ENCODE results near the gene IREB2. TPM values are rescaled to one million over a fixed set of nuclear protein-coding genes. Genes with fewer than 3 reads are reported as not detected.

IREB2 gene
- total RNA-seq, 2 experiments from 2014 or later = 27.1 to 77.6 TPM

- TF ChIP-seq EZH2phosphoT487 (IDR thresholded peaks at IDR 0.05; ENCODE audit: borderline replicate concordance, low read depth, low read length) (no peak), CTCF (conservative IDR thresholded peaks at IDR 0.05; ENCODE audit: low read length) (no peak)
- CTCF ChIA-PET (ENCODE audit: unreplicated experiment) = interaction anchor here (0.5 to 0.6 kb wide), 2 partner anchors 130 to 201 kb away, joined by 3 to 4 read pairs; no protein-coding TSS in a partner anchor
- no TSS peak for BruUV-seq (replicated peaks)
Observed at GRCh38 chr15:78540141-78540870, 102.3 kb downstream of the IREB2 start, which contains the start of gene PSMA4. Gene PSMA4, plus strand, starts transcription at chr15:78540444. Its CDS starts 1,484 bp downstream, at chr15:78541928.

DNA sequence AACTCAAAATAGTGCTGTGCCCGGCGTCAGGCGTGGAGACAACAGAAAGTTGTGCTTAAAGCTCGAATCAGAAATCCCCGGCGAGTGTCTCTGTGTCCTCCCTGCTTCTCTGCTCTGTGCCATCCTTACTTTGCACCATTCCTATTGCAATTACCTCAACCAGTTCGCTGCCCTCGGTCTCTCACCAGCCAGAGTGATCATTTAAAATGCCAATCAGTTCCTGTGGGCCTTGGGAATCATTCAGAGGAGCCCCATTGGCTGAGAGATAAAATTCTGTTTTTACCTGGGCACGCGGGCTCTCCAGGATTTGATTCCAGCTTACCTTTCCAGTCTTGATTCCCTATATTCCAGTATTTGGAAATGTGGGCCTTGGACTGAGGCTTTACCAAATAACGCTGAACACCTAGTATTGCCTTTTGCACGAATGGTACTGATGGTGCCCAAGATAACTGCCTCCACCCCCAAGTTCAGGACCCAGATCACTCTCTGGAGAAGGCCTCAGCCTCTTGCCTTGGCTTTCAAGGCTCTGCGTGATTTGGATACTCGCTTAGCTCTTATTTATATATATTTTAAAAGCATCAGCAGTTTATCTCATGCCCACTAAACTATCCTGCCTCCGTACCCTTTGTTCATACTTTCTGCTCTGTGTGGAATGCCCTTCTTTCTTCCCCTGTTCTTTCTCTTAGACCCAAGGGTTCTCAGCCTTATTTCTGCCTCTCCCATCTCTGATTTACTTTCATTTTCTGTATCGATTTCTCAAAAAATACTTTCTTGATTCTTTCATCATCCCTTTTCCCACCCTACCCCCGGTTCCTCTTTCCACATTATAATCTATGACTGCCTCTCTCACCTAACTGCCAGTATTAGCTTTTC is 103.1 kb downstream of the IREB2 start:
- peaks cover 44% of the 10 kb centered on the region for H3K36me3 ChIP-seq (ENCODE audit: insufficient read depth, low read length)
- no TSS peak for BruUV-seq (replicated peaks)
- peaks cover 32% of the 10 kb centered on the region for H3K79me2 ChIP-seq (ENCODE audit: insufficient read depth, low read depth, low read length)
- no peaks in the 10 kb centered on the region for H3K9me2 ChIP-seq (ENCODE audit: insufficient read depth, low read length)
- peak overlapping the region; percentile 93 for H3K4me2 ChIP-seq (ENCODE audit: low read length)
- H3K4me1 ChIP-seq (ENCODE audit: insufficient read depth, low read length, poor library complexity, severe bottlenecking) = peaks cover 17% of the 10 kb centered on the region
- TF ChIP-seq EZH2phosphoT487 (IDR thresholded peaks at IDR 0.05; ENCODE audit: borderline replicate concordance, low read depth, low read length) (no peak), CTCF (conservative IDR thresholded peaks at IDR 0.05; ENCODE audit: low read length) (no peak)
- intact Hi-C loops (cut with micrococcal nuclease; ENCODE audit: unreplicated experiment) = loop anchor here (2.0 kb wide), 1 partner anchor 24 kb away; the partner anchor contains the start of gene CHRNA5
- H3K9me3 ChIP-seq (ENCODE audit: low read length) = no peaks in the 10 kb centered on the region
- peak; percentile 11 for DNase-seq (ENCODE audit: low spot score)
- peaks cover 14% of the 10 kb centered on the region; the same call in 1 of the 2 replicates for H4K20me1 ChIP-seq (ENCODE audit: insufficient read depth, low read length)
- H3K27ac ChIP-seq (ENCODE audit: low read depth, low read length, poor library complexity, severe bottlenecking) = peak overlapping the region; percentile 53
- CTCF ChIA-PET (ENCODE audit: unreplicated experiment) = interaction anchor here (0.6 kb wide), 1 partner anchor 202 kb away, joined by 4 read pairs; no protein-coding TSS in a partner anchor
- POLR2A ChIA-PET = interaction anchor here (1.0 to 2.2 kb wide), 8 partner anchors 11 to 336 kb away, joined by 3 to 13 read pairs (median 4); partner anchors contain the start of gene SKIC8
- H2AFZ ChIP-seq (ENCODE audit: low read length) = peak overlapping the region; percentile 99
- peak overlapping the region; percentile 80 for H3K4me3 ChIP-seq (ENCODE audit: low read depth, low read length, poor library complexity, severe bottlenecking)

More at GRCh38 chr15:78540141-78540870, 102.3 kb downstream of the IREB2 start, which contains the start of gene PSMA4:
- H3K36me3 ChIP-seq (ENCODE audit: insufficient read depth, low read length) = peaks cover 36% of the 10 kb centered on the region
- peak within 1 kb of the TSS; percentile 53 for H3K27ac ChIP-seq (ENCODE audit: low read depth, low read length, poor library complexity, severe bottlenecking)
- peaks cover 32% of the 10 kb centered on the region for H3K79me2 ChIP-seq (ENCODE audit: insufficient read depth, low read depth, low read length)
- POLR2A ChIA-PET = interaction anchor here (0.6 to 2.2 kb wide), 15 partner anchors 10 to 337 kb away, joined by 3 to 13 read pairs (median 4); partner anchors contain the start of gene CHRNA5
- no peaks in the 10 kb centered on the region for H3K9me3 ChIP-seq (ENCODE audit: low read length)
- peak within 1 kb of the TSS; percentile 99 for H2AFZ ChIP-seq (ENCODE audit: low read length)
- peaks cover 14% of the 10 kb centered on the region; the same call in 1 of the 2 replicates for H4K20me1 ChIP-seq (ENCODE audit: insufficient read depth, low read length)
- intact Hi-C loops (cut with micrococcal nuclease; ENCODE audit: unreplicated experiment) = loop anchor here (2.0 kb wide), 1 partner anchor 24 kb away; the partner anchor contains the start of gene CHRNA5
- peak within 1 kb of the TSS; percentile 93 for H3K4me2 ChIP-seq (ENCODE audit: low read length)
- peaks cover 17% of the 10 kb centered on the region for H3K4me1 ChIP-seq (ENCODE audit: insufficient read depth, low read length, poor library complexity, severe bottlenecking)
- peak; percentile 93 for DNase-seq (ENCODE audit: low spot score)
- peak within 1 kb of the TSS; percentile 80 for H3K4me3 ChIP-seq (ENCODE audit: low read depth, low read length, poor library complexity, severe bottlenecking)
- H3K9me2 ChIP-seq (ENCODE audit: insufficient read depth, low read length) = no peaks in the 10 kb centered on the region

Data from OCI-LY7 (cell line).